Measurements from ENCODE around the gene ANKZF1. TPM values are rescaled to one million over a fixed set of nuclear protein-coding genes. Genes with fewer than 3 reads are reported as not detected.

ANKZF1 gene
- total RNA-seq, 3 donors from 2014 or later (not counting 1 experiment from before 2014, with no cell fraction given): 100 to 148 (median 117) TPM

- WGBS (ENCODE audit: insufficient coverage): 75% methylated on average over 1 of the region's 1 CpG
- Histone ChIP-seq H3K4me3 (ENCODE audit: low read length) (no peak overlapping the region), H3K27me3 (ENCODE audit: control insufficient read depth, insufficient read depth, low read length) (no peaks in the 10 kb centered on the region), H3K36me3 (ENCODE audit: control insufficient read depth, insufficient read depth, low read length) (no peaks in the 10 kb centered on the region), H3K27ac (ENCODE audit: low read length) (no peak overlapping the region), H3K4me1 (ENCODE audit: control insufficient read depth, insufficient read depth, low read length) (no peaks in the 10 kb centered on the region), H3K9me3 (ENCODE audit: control insufficient read depth, insufficient read depth, low read length) (no peaks in the 10 kb centered on the region)
- intact Hi-C loops (cut with micrococcal nuclease): no loop called here
- no peaks in the 10 kb centered on the region for H3K4me1 Mint-ChIP-seq
- H3K9me3 Mint-ChIP-seq: no peaks in the 10 kb centered on the region
- H3K4me3 Mint-ChIP-seq: no peak overlapping the region
- peaks cover 2 to 5% of the 10 kb centered on the region in 2 donors for H3K27me3 Mint-ChIP-seq (ENCODE audit: low read depth in 2 of 2)
- ATAC-seq: no peak
- no peaks in the 10 kb centered on the region for H3K36me3 Mint-ChIP-seq
- no peak for DNase-seq
- no peak for TF ChIP-seq CTCF (IDR thresholded peaks at IDR 0.05)
- no peak overlapping the region for H3K27ac Mint-ChIP-seq
Observed at GRCh38 chr2:219266886-219267285, 37.3 kb downstream of the ANKZF1 start.

GRCh38 chr2:219268294-219268693 lies 38.7 kb downstream of the ANKZF1 start:
- TF ChIP-seq CTCF (IDR thresholded peaks at IDR 0.05): no peak
- Mint-ChIP-seq H3K4me3 (no peak overlapping the region), H3K27ac (no peak overlapping the region), H3K36me3 (no peaks in the 10 kb centered on the region), H3K9me3 (no peaks in the 10 kb centered on the region), H3K27me3 (ENCODE audit: low read depth in 2 of 2) (peaks cover 0 to 5% of the 10 kb centered on the region in 2 donors), H3K4me1 (no peaks in the 10 kb centered on the region)
- Histone ChIP-seq H3K27me3 (ENCODE audit: control insufficient read depth, insufficient read depth, low read length) (no peaks in the 10 kb centered on the region), H3K4me3 (ENCODE audit: low read length) (no peak overlapping the region), H3K4me1 (ENCODE audit: control insufficient read depth, insufficient read depth, low read length) (no peaks in the 10 kb centered on the region), H3K27ac (ENCODE audit: low read length) (no peak overlapping the region), H3K36me3 (ENCODE audit: control insufficient read depth, insufficient read depth, low read length) (no peaks in the 10 kb centered on the region), H3K9me3 (ENCODE audit: control insufficient read depth, insufficient read depth, low read length) (no peaks in the 10 kb centered on the region)
- no CpG with 5 or more reads among the region's 2 CpGs for WGBS (ENCODE audit: insufficient coverage)
- ATAC-seq (no peak), DNase-seq (no peak)
- intact Hi-C loops (cut with micrococcal nuclease): no loop called here

GRCh38 chr2:219269362-219270054 lies 39.9 kb downstream of the ANKZF1 start:
- H3K9me3 Mint-ChIP-seq: no peaks in the 10 kb centered on the region
- Histone ChIP-seq H3K4me1 (ENCODE audit: control insufficient read depth, insufficient read depth, low read length) (no peaks in the 10 kb centered on the region), H3K4me3 (ENCODE audit: low read length) (no peak overlapping the region), H3K27me3 (ENCODE audit: control insufficient read depth, insufficient read depth, low read length) (no peaks in the 10 kb centered on the region), H3K9me3 (ENCODE audit: control insufficient read depth, insufficient read depth, low read length) (no peaks in the 10 kb centered on the region), H3K36me3 (ENCODE audit: control insufficient read depth, insufficient read depth, low read length) (no peaks in the 10 kb centered on the region), H3K27ac (ENCODE audit: low read length) (no peak overlapping the region)
- WGBS (ENCODE audit: insufficient coverage): 89% methylated on average over 8 of the region's 8 CpGs
- no peak overlapping the region for H3K27ac Mint-ChIP-seq
- no peak for DNase-seq
- no peak overlapping the region for H3K4me3 Mint-ChIP-seq
- intact Hi-C loops (cut with micrococcal nuclease): no loop called here
- H3K4me1 Mint-ChIP-seq: no peaks in the 10 kb centered on the region
- no peaks in the 10 kb centered on the region for H3K36me3 Mint-ChIP-seq
- peaks cover 0 to 5% of the 10 kb centered on the region in 2 donors for H3K27me3 Mint-ChIP-seq (ENCODE audit: low read depth in 2 of 2)
- ATAC-seq: no peak
- TF ChIP-seq CTCF (IDR thresholded peaks at IDR 0.05): no peak

- WGBS (ENCODE audit: insufficient coverage): 91% methylated on average over 5 of the region's 5 CpGs
- Mint-ChIP-seq H3K4me3 (no peak overlapping the region), H3K9me3 (no peaks in the 10 kb centered on the region), H3K27me3 (ENCODE audit: low read depth in 2 of 2) (peaks cover 0 to 5% of the 10 kb centered on the region in 2 donors), H3K4me1 (no peaks in the 10 kb centered on the region), H3K27ac (no peak overlapping the region), H3K36me3 (no peaks in the 10 kb centered on the region)
- Histone ChIP-seq H3K36me3 (ENCODE audit: control insufficient read depth, insufficient read depth, low read length) (no peaks in the 10 kb centered on the region), H3K9me3 (ENCODE audit: control insufficient read depth, insufficient read depth, low read length) (no peaks in the 10 kb centered on the region), H3K27ac (ENCODE audit: low read length) (no peak overlapping the region), H3K27me3 (ENCODE audit: control insufficient read depth, insufficient read depth, low read length) (no peaks in the 10 kb centered on the region), H3K4me1 (ENCODE audit: control insufficient read depth, insufficient read depth, low read length) (no peaks in the 10 kb centered on the region), H3K4me3 (ENCODE audit: low read length) (no peak overlapping the region)
- intact Hi-C loops (cut with micrococcal nuclease): no loop called here
- no peak for TF ChIP-seq CTCF (IDR thresholded peaks at IDR 0.05)
- no peak for ATAC-seq
- DNase-seq: no peak
Observed at GRCh38 chr2:219270055-219270372, 40.4 kb downstream of the ANKZF1 start.
